ENCODE data around the gene COBL. TPM values are rescaled to one million over a fixed set of nuclear protein-coding genes. Genes with fewer than 3 reads are reported as not detected.

COBL gene
- total RNA-seq, 1 experiment from 2014 or later, result 52.3 TPM

- DNase-seq, result no peak
- no peak for TF ChIP-seq CTCF (conservative IDR thresholded peaks at IDR 0.05)
- Histone ChIP-seq H3K9ac (ENCODE audit: extremely low read depth, insufficient read length, low read length) (no peak overlapping the region), H4K5ac (ENCODE audit: insufficient read length, low read depth, low read length) (no peak overlapping the region), H2AFZ (ENCODE audit: low read length) (no peak overlapping the region), H2BK5ac (ENCODE audit: insufficient read length, low read length) (no peak overlapping the region), H3K18ac (ENCODE audit: insufficient read length, low read depth, low read length) (no peak overlapping the region), H2BK20ac (ENCODE audit: low read depth, low read length, poor library complexity, severe bottlenecking) (no peak overlapping the region), H3K4ac (ENCODE audit: low read depth, low read length) (no peak overlapping the region), H3K4me2 (ENCODE audit: insufficient read depth, insufficient read length, low read length) (no peak overlapping the region), H3K9me3 (ENCODE audit: control insufficient read depth, low read depth, low read length) (no peaks in the 10 kb centered on the region), H3K23ac (ENCODE audit: insufficient read length, low read depth, low read length) (no peak overlapping the region), H3K56ac (ENCODE audit: insufficient read length, low read depth, low read length) (no peak overlapping the region), H2BK15ac (ENCODE audit: low read depth, low read length) (no peak overlapping the region), H4K20me1 (ENCODE audit: control insufficient read depth, insufficient read depth, insufficient read length) (no peaks in the 10 kb centered on the region), H3K23me2 (ENCODE audit: insufficient read length, low read depth, low read length, poor library complexity, severe bottlenecking) (no peaks in the 10 kb centered on the region), H4K91ac (ENCODE audit: insufficient read length, low read depth, low read length) (no peak overlapping the region), H3K79me2 (ENCODE audit: insufficient read depth, low read length) (no peaks in the 10 kb centered on the region), H2AK5ac (ENCODE audit: insufficient read length, low read length) (no peak overlapping the region), H3K4me1 (ENCODE audit: insufficient read depth, low read length) (peaks cover 6% of the 10 kb centered on the region; the same call in 1 of the 2 replicates), H2BK12ac (ENCODE audit: insufficient read length, low read depth, low read length) (no peak overlapping the region), H3K79me1 (ENCODE audit: insufficient read depth, low read depth, low read length, poor library complexity, severe bottlenecking) (no peaks in the 10 kb centered on the region), H3K27ac (ENCODE audit: insufficient read length, low read depth, low read length) (no peak overlapping the region), H4K8ac (replicated peaks; ENCODE audit: insufficient read length, low read depth, low read length) (no peak overlapping the region), H3T11ph (ENCODE audit: low read length) (no peak overlapping the region), H3K14ac (ENCODE audit: insufficient read depth, low read length) (no peak overlapping the region), H3K27me3 (ENCODE audit: insufficient read depth, low read length) (no peaks in the 10 kb centered on the region), H2BK120ac (ENCODE audit: low read depth, low read length, poor library complexity, severe bottlenecking) (no peak overlapping the region)
- peaks cover 4 to 6% of the 10 kb centered on the region in 2 experiments; a peak in 2 of 5 replicates for H3K9me3 Mint-ChIP-seq
- no peaks in the 10 kb centered on the region; a peak in 1 of 7 replicates for H3K36me3 Mint-ChIP-seq (ENCODE audit: insufficient read depth in 1 of 3, low read depth in 3 of 3)
- H3K4me3 Mint-ChIP-seq, result no peak overlapping the region
- H3K27me3 Mint-ChIP-seq (ENCODE audit: low read depth), result no peaks in the 10 kb centered on the region
- no CpG with 5 or more reads among the region's 1 CpG for WGBS (ENCODE audit: extremely low coverage, insufficient read length, low lambda C conversion rate)
- peaks cover 8 to 25% of the 10 kb centered on the region in 2 experiments; a peak in 3 of 4 replicates for H3K4me1 Mint-ChIP-seq
- peak overlapping the region in 1 of 3 experiments; percentile 13; a peak in 1 of 7 replicates for H3K27ac Mint-ChIP-seq
These were observed 33.9 kb upstream of the COBL start for GRCh38 chr7:51350546-51350896.

Measured in H9 (cell line).